Activated B cell treated with CpG ODN at 0.5 μM for 24 hours (primary cell): ENCODE data around the gene CLDND2. TPM values are rescaled to one million over a fixed set of nuclear protein-coding genes. Genes with fewer than 3 reads are reported as not detected.

ENCODE experiments used
- ATAC-seq: fragments of 200-7000 bp; cut with Tn5 transposase; one replicate; pipeline ENCODE4 v1.10.0; 2021; ENCODE audit warnings: low read depth, mild to moderate bottlenecking, moderate library complexity
- CTCF ChIA-PET: fragments of 350-600 bp; sonication (Branson Sonifier 250); formaldehyde crosslinking; loops from one replicate; lab custom pipeline; 2021; ENCODE audit warnings: antibody characterized with exemption; lab: Charles Lee
- POLR2A ChIA-PET: fragments of 350-600 bp; sonication (Branson Sonifier 250); formaldehyde crosslinking; loops from one replicate; lab custom pipeline; 2021; ENCODE audit warnings: antibody characterized with exemption; lab: Charles Lee
- DNase-seq: peaks from one replicate; pipeline ENCODE4 v3.0.0; 2022
- H3K27ac Mint-ChIP-seq: one replicate; pipeline ENCODE4 v1.8.0; 2020; ENCODE audit warnings: mixed read lengths
- H3K27me3 Mint-ChIP-seq: one replicate; pipeline ENCODE4 v1.8.0; 2021; ENCODE audit warnings: mixed read lengths
- H3K36me3 Mint-ChIP-seq: one replicate; pipeline ENCODE4 v1.8.0; 2021; ENCODE audit warnings: low read depth, mixed read lengths
- H3K4me1 Mint-ChIP-seq: one replicate; pipeline ENCODE4 v1.8.0; 2021; ENCODE audit warnings: mixed read lengths
- H3K4me3 Mint-ChIP-seq: one replicate; pipeline ENCODE4 v1.8.0; 2020; ENCODE audit warnings: mild to moderate bottlenecking, mixed read lengths
- H3K9me3 Mint-ChIP-seq: one replicate; pipeline ENCODE4 v1.8.0; 2020; ENCODE audit warnings: mixed read lengths
- intact Hi-C: fragments of 100-400 bp; cut with micrococcal nuclease; formaldehyde crosslinking; loops from one replicate; pipeline ENCODE4 v1.15.1; 2024
- total RNA-seq: library from RNA; stranded (reverse); gene quantifications from 2 replicates; pipeline ENCODE4 v1.2.3, GENCODE V29; 2022
- TF ChIP-seq, protein P1 (sequence below): fragments of 200-600 bp; IDR thresholded peaks from one replicate; pipeline ENCODE4 v1.8.0; 2022; ENCODE audit warnings: antibody characterized with exemption, mild to moderate bottlenecking

CLDND2 gene
- total RNA-seq, 1 donor from 2014 or later, result 2.2 TPM

DNA sequence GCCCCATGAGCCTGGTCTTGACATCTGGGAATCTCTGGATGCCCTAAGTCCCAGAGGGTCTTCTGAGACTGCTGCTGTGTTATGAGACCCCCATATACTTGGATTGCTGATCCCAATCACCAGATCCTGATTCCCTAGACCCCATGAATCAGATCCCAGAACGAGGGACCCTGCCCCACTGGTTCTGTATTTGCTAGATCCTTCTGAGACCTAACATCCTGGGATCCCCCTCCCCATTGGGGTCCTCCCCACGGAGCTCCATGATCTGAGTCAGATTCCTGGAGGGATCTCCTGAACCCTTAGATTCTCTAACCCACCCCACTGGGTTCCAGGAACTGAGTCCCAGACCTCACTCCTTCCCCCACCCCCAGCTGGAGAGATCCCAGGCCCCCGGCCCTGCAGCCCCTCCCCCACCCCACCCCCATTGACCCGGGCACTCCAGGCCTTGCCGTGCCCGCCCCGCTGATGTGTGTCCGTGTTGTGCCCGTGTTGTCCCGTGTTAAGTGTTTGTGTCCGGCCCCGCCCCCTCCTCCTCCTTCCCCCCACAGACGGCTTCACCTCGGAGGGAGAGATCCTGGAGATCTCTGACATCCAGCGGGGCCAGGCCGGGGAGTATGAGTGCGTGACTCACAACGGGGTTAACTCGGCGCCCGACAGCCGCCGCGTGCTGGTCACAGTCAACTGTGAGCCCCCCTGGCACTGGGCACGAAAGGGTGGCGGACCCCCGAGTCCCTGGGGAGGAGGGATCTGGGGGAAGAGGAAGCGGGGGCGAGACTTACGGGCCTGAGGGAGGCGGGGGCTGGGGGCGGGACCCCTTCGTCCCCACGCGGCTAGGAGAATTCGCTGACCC is 42.4 kb downstream of the CLDND2 start:
- DNase-seq, result no peak
- no peak for ATAC-seq
- TF ChIP-seq, protein P1, sequence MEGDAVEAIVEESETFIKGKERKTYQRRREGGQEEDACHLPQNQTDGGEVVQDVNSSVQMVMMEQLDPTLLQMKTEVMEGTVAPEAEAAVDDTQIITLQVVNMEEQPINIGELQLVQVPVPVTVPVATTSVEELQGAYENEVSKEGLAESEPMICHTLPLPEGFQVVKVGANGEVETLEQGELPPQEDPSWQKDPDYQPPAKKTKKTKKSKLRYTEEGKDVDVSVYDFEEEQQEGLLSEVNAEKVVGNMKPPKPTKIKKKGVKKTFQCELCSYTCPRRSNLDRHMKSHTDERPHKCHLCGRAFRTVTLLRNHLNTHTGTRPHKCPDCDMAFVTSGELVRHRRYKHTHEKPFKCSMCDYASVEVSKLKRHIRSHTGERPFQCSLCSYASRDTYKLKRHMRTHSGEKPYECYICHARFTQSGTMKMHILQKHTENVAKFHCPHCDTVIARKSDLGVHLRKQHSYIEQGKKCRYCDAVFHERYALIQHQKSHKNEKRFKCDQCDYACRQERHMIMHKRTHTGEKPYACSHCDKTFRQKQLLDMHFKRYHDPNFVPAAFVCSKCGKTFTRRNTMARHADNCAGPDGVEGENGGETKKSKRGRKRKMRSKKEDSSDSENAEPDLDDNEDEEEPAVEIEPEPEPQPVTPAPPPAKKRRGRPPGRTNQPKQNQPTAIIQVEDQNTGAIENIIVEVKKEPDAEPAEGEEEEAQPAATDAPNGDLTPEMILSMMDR, result no peak
- ChIA-PET POLR2A (no interaction called here), CTCF (no interaction called here)
- H3K27me3 Mint-ChIP-seq, result peaks cover 57% of the 10 kb centered on the region
- H3K36me3 Mint-ChIP-seq, result peaks cover 4% of the 10 kb centered on the region
- peaks cover 10% of the 10 kb centered on the region for H3K4me1 Mint-ChIP-seq
- intact Hi-C loops, result no loop called here
- H3K9me3 Mint-ChIP-seq, result no peaks in the 10 kb centered on the region
- no peak overlapping the region for H3K4me3 Mint-ChIP-seq
- no peak overlapping the region for H3K27ac Mint-ChIP-seq

DNA sequence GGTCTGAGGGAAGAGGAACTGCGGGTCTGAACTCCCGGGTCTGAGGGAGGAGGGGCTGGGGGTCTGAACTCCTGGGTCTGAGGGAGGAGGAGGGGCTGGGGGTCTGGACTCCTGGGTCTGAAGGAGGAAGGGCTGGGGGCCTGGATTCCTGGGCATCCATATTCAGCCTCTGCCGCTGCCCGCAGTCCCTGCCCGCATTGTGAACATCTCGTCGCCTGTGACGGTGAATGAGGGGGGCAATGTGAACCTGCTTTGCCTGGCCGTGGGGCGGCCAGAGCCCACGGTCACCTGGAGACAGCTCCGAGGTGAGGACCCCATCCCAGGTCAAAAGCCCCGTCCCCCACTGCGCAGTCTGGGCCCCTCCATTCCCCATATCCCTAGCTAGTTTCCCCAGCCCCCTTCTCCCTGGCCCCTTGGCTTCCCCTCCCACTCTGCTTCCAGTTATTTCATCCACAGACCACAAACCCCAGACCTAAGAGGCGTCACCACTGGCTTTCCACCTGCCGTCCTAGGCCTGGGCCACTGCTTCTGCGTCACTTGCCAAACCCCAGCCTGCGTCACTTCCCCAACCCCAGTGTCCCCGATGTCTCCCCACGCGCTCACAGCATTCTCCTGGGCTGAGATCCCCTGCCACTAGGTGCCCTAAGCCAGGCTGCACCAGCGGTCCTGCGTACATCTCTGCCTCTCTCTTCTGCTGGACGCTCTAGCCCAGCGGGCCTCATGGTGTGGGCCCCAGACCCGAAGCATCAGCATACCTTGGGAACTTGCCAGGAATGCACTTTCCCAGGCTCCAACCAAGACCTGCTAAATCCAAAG is 43.4 kb downstream of the CLDND2 start:
- peaks cover 2% of the 10 kb centered on the region for H3K36me3 Mint-ChIP-seq
- peaks cover 10% of the 10 kb centered on the region for H3K4me1 Mint-ChIP-seq
- ATAC-seq, result no peak
- CTCF ChIA-PET, result no interaction called here
- peaks cover 57% of the 10 kb centered on the region for H3K27me3 Mint-ChIP-seq
- intact Hi-C loops, result no loop called here
- H3K27ac Mint-ChIP-seq, result no peak overlapping the region
- H3K4me3 Mint-ChIP-seq, result no peak overlapping the region
- no peaks in the 10 kb centered on the region for H3K9me3 Mint-ChIP-seq
- DNase-seq, result no peak
- POLR2A ChIA-PET, result no interaction called here
- TF ChIP-seq, protein P1, result no peak

DNA sequence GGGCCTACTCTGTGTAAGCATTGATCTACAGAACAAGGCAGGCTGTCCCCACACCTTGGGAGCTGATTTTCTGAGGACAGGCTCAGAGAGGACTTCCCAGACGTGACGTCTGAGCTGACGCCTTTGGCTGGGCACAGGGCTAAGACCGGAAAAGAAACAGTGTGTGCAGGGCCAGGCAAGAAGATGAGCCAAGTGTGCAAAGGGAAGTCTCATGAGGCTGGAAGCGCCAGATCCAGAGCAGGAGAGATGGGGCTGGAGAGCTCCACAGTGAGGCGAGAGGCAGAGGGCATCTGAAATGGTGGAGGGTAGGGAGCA is 44.7 kb downstream of the CLDND2 start:
- Mint-ChIP-seq H3K36me3 (no peaks in the 10 kb centered on the region), H3K9me3 (no peaks in the 10 kb centered on the region), H3K27ac (no peak overlapping the region), H3K4me1 (peaks cover 10% of the 10 kb centered on the region), H3K27me3 (peaks cover 49% of the 10 kb centered on the region), H3K4me3 (no peak overlapping the region)
- intact Hi-C loops, result no loop called here
- CTCF ChIA-PET, result no interaction called here
- POLR2A ChIA-PET, result no interaction called here
- DNase-seq (no peak), ATAC-seq (no peak)
- TF ChIP-seq, protein P1, result no peak

DNA sequence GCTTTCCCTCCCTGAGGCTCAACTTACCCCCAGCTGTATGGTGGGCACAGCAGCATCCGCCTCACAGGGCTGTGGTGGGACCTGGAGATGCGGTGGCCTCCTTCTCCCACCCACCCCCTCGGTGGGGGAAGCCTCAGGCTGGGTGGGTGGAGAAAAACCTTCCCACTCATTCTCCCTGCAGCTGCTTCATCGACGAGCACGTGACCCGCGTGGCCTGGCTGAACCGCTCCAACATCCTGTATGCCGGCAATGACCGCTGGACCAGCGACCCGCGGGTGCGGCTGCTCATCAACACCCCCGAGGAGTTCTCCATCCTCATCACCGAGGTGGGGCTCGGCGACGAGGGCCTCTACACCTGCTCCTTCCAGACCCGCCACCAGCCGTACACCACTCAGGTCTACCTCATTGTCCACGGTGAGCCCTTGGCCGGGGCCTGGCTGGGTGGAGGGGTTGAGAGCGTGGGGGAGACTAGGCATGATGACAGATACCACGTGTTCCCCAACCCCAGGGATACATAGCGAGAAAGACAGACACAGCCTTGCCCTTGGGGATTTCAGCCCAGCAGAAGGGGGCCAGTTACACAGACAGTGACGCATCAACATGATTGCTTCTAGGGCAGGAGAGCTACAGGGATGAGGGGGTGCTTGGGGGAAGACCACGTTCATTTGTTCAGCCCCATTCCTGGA is 45.2 kb downstream of the CLDND2 start:
- ATAC-seq, result no peak
- Mint-ChIP-seq H3K4me3 (no peak overlapping the region), H3K36me3 (no peaks in the 10 kb centered on the region), H3K4me1 (peaks cover 10% of the 10 kb centered on the region), H3K27me3 (peaks cover 47% of the 10 kb centered on the region), H3K9me3 (no peaks in the 10 kb centered on the region), H3K27ac (no peak overlapping the region)
- intact Hi-C loops, result no loop called here
- no peak for DNase-seq
- TF ChIP-seq, protein P1, result no peak
- ChIA-PET POLR2A (no interaction called here), CTCF (no interaction called here)

DNA sequence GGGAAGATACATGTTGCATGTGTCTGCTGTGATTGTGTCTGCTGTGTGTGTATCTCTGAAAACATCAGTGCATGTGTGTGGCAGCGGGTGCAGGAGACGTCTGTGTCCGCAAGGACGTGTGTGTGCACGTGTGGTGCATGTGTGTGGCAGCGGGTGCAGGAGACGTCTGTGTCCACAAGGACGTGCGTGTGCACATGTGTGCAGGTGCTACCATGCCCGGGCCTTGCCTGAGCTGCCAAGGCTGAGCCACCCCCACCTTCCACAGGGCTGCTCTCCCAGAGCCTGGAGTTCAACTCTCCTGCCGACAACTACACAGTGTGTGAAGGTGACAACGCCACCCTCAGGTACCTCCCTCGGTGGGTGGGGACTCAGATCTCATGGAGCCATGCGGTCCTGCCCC is 47.0 kb downstream of the CLDND2 start:
- no peaks in the 10 kb centered on the region for H3K9me3 Mint-ChIP-seq
- intact Hi-C loops, result no loop called here
- peaks cover 4% of the 10 kb centered on the region for H3K4me1 Mint-ChIP-seq
- no peak overlapping the region for H3K4me3 Mint-ChIP-seq
- H3K36me3 Mint-ChIP-seq, result no peaks in the 10 kb centered on the region
- POLR2A ChIA-PET, result no interaction called here
- no peak overlapping the region for H3K27ac Mint-ChIP-seq
- no peak for ATAC-seq
- TF ChIP-seq, protein P1, result no peak
- H3K27me3 Mint-ChIP-seq, result peaks cover 46% of the 10 kb centered on the region
- DNase-seq, result no peak
- CTCF ChIA-PET, result no interaction called here
